Measurements from ENCODE around the gene BTBD19.

The BTBD19 gene

DNA sequence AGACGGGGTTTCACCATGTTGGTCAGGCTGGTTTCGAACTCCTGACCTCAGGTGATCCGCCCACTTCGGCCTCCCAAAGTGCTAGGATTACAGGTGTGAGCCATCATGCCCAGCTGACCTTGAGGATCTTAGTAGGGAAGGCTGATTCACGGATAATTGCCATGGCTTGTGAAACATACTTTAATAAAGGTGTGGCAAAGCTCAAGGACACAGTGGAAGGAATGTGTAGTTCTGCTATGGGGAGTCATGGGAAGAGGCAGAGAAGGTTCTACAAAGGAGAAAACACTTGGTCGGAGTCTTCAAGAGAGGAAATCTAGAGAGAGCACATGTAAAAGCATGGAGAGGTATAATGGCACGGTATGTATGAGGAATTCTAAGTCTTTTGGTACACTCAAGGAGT lies 47.4 kb downstream of the BTBD19 start:
- no peak for DNase-seq (ENCODE audit: low read depth in 2 of 2)

- no peak for DNase-seq (ENCODE audit: low read depth in 2 of 2)
These were observed 49.1 kb downstream of the BTBD19 start for GRCh38 chr1:44857446-44857845.

DNA sequence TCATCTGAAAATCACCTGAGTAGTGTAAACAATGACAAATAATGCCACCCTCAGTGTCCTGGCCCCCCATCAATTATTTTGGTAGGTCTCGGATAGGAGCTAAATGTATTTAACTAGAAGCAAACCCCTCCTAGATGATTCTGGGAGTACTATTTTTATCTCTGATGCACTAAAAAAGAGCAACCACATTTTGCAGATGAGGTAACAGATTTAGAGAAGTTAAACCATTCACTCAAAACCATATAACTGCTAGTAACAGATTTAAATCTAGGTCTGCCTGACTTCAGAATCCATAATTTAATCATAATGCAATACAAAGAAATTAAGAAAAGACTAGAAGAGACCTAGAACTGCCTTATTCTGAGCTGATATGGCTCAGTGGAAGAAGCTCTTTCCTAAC lies 52.0 kb downstream of the BTBD19 start:
- DNase-seq (ENCODE audit: low read depth in 2 of 2) = no peak

DNA sequence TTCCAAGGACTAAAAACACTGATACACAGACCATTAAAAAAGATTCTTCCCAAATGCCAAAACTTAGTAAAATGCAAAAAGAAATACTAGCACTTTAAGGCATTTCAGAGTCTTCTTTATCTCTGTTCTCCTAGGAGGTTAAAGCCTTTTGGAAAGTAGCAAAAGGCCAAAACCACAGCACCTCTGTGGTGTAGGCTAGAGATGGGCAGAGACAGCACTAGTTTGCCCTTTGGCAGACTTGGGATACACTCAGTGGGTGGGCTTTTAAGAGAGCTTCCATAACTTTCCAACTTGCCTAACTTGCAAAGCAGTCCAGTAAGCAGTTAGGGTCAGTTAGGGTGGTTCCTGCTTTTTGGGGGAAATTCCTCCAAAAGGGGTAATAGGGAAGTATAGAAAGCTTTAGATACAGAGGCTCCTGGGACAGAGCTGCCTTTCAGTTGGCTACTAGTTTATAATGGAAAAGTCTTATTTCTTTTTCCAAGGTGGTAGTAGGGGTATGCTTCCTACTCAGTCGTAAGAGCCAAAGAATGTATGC lies 52.6 kb downstream of the BTBD19 start:
- DNase-seq (ENCODE audit: low read depth in 2 of 2) = no peak

GRCh38 chr1:44862829-44863401 lies 54.6 kb downstream of the BTBD19 start:
- DNase-seq (ENCODE audit: low read depth in 2 of 2) = no peak
